Heart left ventricle (tissue), 13 donors: ENCODE results near the gene FBXO41.

Experiments
- POLR2A ChIP-seq, 2 donors: fragments of 450-650 bp; IDR thresholded peaks; one replicate each; pipeline ENCODE4 v1.6.1; 2017; ENCODE audit warnings: antibody characterized with exemption in 2 of 2, mild to moderate bottlenecking in 2 of 2, moderate library complexity in 2 of 2
- TF ChIP-seq, protein P1 (sequence below), 12 donors: fragments of 200-600 bp; sonication (generic) in 4 of 12; IDR thresholded peaks; one replicate each; pipeline versions ENCODE4 v1.5.0 to v1.8.0; 2018 to 2022; ENCODE audit warnings: antibody characterized with exemption in 12 of 12, mild to moderate bottlenecking in 5 of 12
- donor health status: ischemic (EF 13 %, LVEDD 7.1; RV severe dilation, severe dysfunction).
- donor health status: DM: no; HTN: yes; CAD: no.
- donor health status: DM: no; HTN: no; CAD: no.
- donor health status: ischemic (EF 25% LVEDD 6.9; RV normal size, moderate dysfunction).
- donor health status: ischemic (EF 25% LVEDD 5.7; RV mildly dilated, moderate dysfunction).
- donor health status: ischemic (EF 35%, LVEDD 5.7; RV mildly dilated, moderate dysfunction).
- donor health status: nonischemic (EF 11% LVEDD 7.7; RV severe dilation, severe dysfunction).
- donor health status: DM: yes; HTN: yes; CAD: no.
- donor health status: PGD.
- donor health status: ischemic (EF 29% LVEDD 5.4; RV normal size, mild dysfunction).
- donor health status: nonischemic (EF 23%, LVEDD 6.1; RV moderate dilation, normal function).

DNA sequence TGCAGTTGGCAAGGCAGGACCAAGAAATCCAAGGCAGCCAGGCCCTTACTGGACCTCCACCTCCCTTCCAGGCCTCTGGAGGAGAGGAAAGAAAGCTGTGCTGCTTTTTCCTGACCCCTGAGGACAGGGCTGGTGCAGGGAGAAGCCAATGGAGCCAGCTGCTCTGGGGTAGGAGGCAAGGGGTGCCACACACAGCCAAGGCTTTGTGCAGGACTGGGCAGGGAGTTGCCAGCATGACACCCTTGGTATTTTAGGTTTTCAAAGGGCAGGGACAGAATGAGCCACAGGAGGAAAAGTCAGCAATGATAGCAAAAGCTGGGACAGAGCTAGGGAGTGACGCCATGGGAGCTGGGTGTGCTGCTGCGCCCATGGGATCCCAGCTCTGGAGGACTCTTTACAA, 27.3 kb downstream of the FBXO41 start:
- TF ChIP-seq, protein P1, sequence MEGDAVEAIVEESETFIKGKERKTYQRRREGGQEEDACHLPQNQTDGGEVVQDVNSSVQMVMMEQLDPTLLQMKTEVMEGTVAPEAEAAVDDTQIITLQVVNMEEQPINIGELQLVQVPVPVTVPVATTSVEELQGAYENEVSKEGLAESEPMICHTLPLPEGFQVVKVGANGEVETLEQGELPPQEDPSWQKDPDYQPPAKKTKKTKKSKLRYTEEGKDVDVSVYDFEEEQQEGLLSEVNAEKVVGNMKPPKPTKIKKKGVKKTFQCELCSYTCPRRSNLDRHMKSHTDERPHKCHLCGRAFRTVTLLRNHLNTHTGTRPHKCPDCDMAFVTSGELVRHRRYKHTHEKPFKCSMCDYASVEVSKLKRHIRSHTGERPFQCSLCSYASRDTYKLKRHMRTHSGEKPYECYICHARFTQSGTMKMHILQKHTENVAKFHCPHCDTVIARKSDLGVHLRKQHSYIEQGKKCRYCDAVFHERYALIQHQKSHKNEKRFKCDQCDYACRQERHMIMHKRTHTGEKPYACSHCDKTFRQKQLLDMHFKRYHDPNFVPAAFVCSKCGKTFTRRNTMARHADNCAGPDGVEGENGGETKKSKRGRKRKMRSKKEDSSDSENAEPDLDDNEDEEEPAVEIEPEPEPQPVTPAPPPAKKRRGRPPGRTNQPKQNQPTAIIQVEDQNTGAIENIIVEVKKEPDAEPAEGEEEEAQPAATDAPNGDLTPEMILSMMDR (IDR thresholded peaks at IDR 0.05) = no peak
- no peak for TF ChIP-seq POLR2A (IDR thresholded peaks at IDR 0.05)
